IMR-90 (cell line): Measurements from ENCODE around the gene PNMA8C. TPM values are rescaled to one million over a fixed set of nuclear protein-coding genes. Genes with fewer than 3 reads are reported as not detected.

Source experiments
- ATAC-seq: fragments of 200-7000 bp; cut with Tn5 transposase; 2 replicates; pipeline ENCODE4 v1.9.1; 2020; ENCODE audit warnings: low read depth, mild to moderate bottlenecking, moderate library complexity
- BruUV-seq: library from RNA; stranded (reverse); fragments of 400-500 nt; replicated peaks from 2 replicates; lab custom pipeline; 2021; lab: Mats Ljungman, UMichigan
- CTCF ChIA-PET: fragments of 300-600 bp; formaldehyde crosslinking; extraction: SDS; loops from one replicate; lab custom pipeline; 2021; ENCODE audit warnings: antibody characterized with exemption; lab: Yijun Ruan, JAX
- POLR2A ChIA-PET: fragments of 300-600 bp; sonication (Branson Sonifier 250); formaldehyde crosslinking; loops from one replicate; lab custom pipeline; 2022; ENCODE audit warnings: antibody characterized with exemption; ENCODE audit not compliant: unreplicated experiment; lab: Charles Lee
- DNase-seq: peaks from one replicate; pipeline ENCODE4 v3.0.0; 2013
- H2AFZ ChIP-seq: replicated peaks from 2 replicates; pipeline ENCODE3; 2013; ENCODE audit warnings: low read length, mild to moderate bottlenecking; ENCODE audit not compliant: poor library complexity
- H2AK5ac ChIP-seq: 2 replicates; pipeline ENCODE4 v1.6.1; 2013; ENCODE audit warnings: low read depth, low read length, inconsistent platforms
- H2AK9ac ChIP-seq: replicated peaks from 2 replicates; pipeline ENCODE3; 2013; ENCODE audit warnings: mild to moderate bottlenecking, low read depth, low read length, moderate library complexity; ENCODE audit not compliant: poor library complexity
- H2BK120ac ChIP-seq: 2 replicates; pipeline ENCODE4 v1.6.1; 2013; ENCODE audit warnings: low read depth, low read length, inconsistent platforms
- H2BK15ac ChIP-seq: 3 replicates; pipeline ENCODE4 v1.6.1; 2013; ENCODE audit warnings: low read depth, low read length, inconsistent platforms
- H2BK20ac ChIP-seq: 2 replicates; pipeline ENCODE4 v1.6.1; 2013; ENCODE audit warnings: low read depth, mild to moderate bottlenecking, inconsistent platforms, low read length, moderate library complexity
- H2BK5ac ChIP-seq: 2 replicates; pipeline ENCODE4 v1.6.1; 2013; ENCODE audit warnings: mild to moderate bottlenecking, low read depth, low read length, inconsistent platforms; ENCODE audit not compliant: poor library complexity, severe bottlenecking
- H3K14ac ChIP-seq: replicated peaks from 2 replicates; pipeline ENCODE4 v1.6.1; 2013; ENCODE audit warnings: low read depth, low read length, inconsistent platforms
- H3K18ac ChIP-seq: 2 replicates; pipeline ENCODE4 v1.6.1; 2013; ENCODE audit warnings: low read depth, low read length, control low read depth
- H3K23ac ChIP-seq: 2 replicates; pipeline ENCODE4 v1.6.1; 2013; ENCODE audit warnings: low read depth, low read length, inconsistent platforms
- H3K27ac ChIP-seq: 2 replicates; pipeline ENCODE4 v1.5.1; 2013; ENCODE audit warnings: mild to moderate bottlenecking, control low read depth, low read length; ENCODE audit not compliant: insufficient read depth
- H3K27me3 ChIP-seq: 2 replicates; pipeline ENCODE4 v1.6.1; 2013; ENCODE audit warnings: low read length; ENCODE audit not compliant: control insufficient read depth, insufficient read depth
- H3K36me3 ChIP-seq: 2 replicates; pipeline ENCODE4 v1.6.1; 2013; ENCODE audit warnings: low read length, mixed read lengths; ENCODE audit not compliant: control insufficient read depth, insufficient read depth
- H3K4ac ChIP-seq: 2 replicates; pipeline ENCODE4 v1.6.1; 2013; ENCODE audit warnings: low read depth, low read length, inconsistent platforms
- H3K4me1 ChIP-seq: 2 replicates; pipeline ENCODE4 v1.6.1; 2013; ENCODE audit warnings: low read length, mixed read lengths; ENCODE audit not compliant: control insufficient read depth, insufficient read depth
- H3K4me2 ChIP-seq: 2 replicates; pipeline ENCODE4 v1.6.1; 2013; ENCODE audit warnings: low read depth, mild to moderate bottlenecking, control low read depth, low read length, moderate library complexity
- H3K4me3 ChIP-seq: 2 replicates; pipeline ENCODE4 v1.5.1; 2013; ENCODE audit warnings: low read depth, mild to moderate bottlenecking, control low read depth, low read length, moderate library complexity; ENCODE audit not compliant: insufficient read depth
- H3K56ac ChIP-seq: 2 replicates; pipeline ENCODE4 v1.6.1; 2013; ENCODE audit warnings: low read length, inconsistent platforms; ENCODE audit not compliant: insufficient read depth; ENCODE audit errors: extremely low read depth
- H3K79me1 ChIP-seq, 2 experiments: 2 replicates each; pipeline ENCODE4 v1.6.1; 2013; ENCODE audit warnings: low read length in 2 of 2, inconsistent platforms in 1 of 2, low read depth in 1 of 2
- H3K9ac ChIP-seq: 2 replicates; pipeline ENCODE4 v1.6.1; 2013; ENCODE audit warnings: low read depth, low read length, control low read depth
- H3K9me1 ChIP-seq: 2 replicates; pipeline ENCODE4 v1.6.1; 2013; ENCODE audit warnings: low read length, inconsistent platforms; ENCODE audit not compliant: insufficient read depth
- H3K9me3 ChIP-seq: 2 replicates; pipeline ENCODE4 v1.6.1; 2013; ENCODE audit warnings: low read length; ENCODE audit not compliant: control insufficient read depth, insufficient read depth
- H4K20me1 ChIP-seq: 2 replicates; pipeline ENCODE4 v1.6.1; 2013; ENCODE audit warnings: low read length, inconsistent platforms; ENCODE audit not compliant: insufficient read depth
- H4K5ac ChIP-seq: 2 replicates; pipeline ENCODE4 v1.6.1; 2013; ENCODE audit warnings: mild to moderate bottlenecking, low read depth, low read length, control low read depth
- H4K8ac ChIP-seq, 2 experiments: 2 replicates each; pipeline ENCODE4 v1.6.1; 2013; ENCODE audit warnings: low read depth in 2 of 2, low read length in 2 of 2, control low read depth in 1 of 2, inconsistent platforms in 1 of 2
- H4K91ac ChIP-seq: 2 replicates; pipeline ENCODE4 v1.6.1; 2013; ENCODE audit warnings: low read depth, low read length, inconsistent platforms; ENCODE audit not compliant: insufficient read depth
- BHLHE40 ChIP-seq: fragments of 150-350 bp; IDR thresholded peaks from 2 replicates; pipeline ENCODE4 v1.6.1; 2016; ENCODE audit warnings: mild to moderate bottlenecking, low read depth, low read length
- ELK1 ChIP-seq: fragments of 150-350 bp; IDR thresholded peaks from 2 replicates; pipeline ENCODE4 v1.6.1; 2016; ENCODE audit warnings: low read depth, mild to moderate bottlenecking, low read length, moderate library complexity, borderline replicate concordance
- MAZ ChIP-seq: IDR thresholded peaks from 2 replicates; pipeline ENCODE4 v1.6.1; 2012; ENCODE audit warnings: low read depth, mild to moderate bottlenecking, low read length, improper control_type of control experiment, moderate library complexity, borderline replicate concordance
- NFE2L2 ChIP-seq: fragments of 150-350 bp; IDR thresholded peaks from 2 replicates; pipeline ENCODE4 v1.6.1; 2016; ENCODE audit warnings: low read depth, mild to moderate bottlenecking, low read length
- whole genome bisulfite sequencing, 2 experiments: methylation state at CpG; one replicate each; pipeline versions ENCODE4 v1.1.5 to v1.1.7; 2013; ENCODE audit warnings: missing lambda C conversion rate in 2 of 2; ENCODE audit not compliant: insufficient read length in 1 of 2; ENCODE audit errors: extremely low coverage in 2 of 2; 5-methylcytosine and 5-hydroxymethylcytosine counted together
- dilution Hi-C: fragments of 300-500 bp; cut with HindIII; formaldehyde crosslinking; loops from one replicate; pipeline ENCODE4 v1.14.3; 2018; ENCODE audit warnings: low sequenced_read_pairs; ENCODE audit not compliant: unreplicated experiment
- in situ Hi-C: fragments of 300-500 bp; cut with MboI; formaldehyde crosslinking; loops from 3 replicates; pipeline ENCODE4 v1.14.3; 2019; ENCODE audit warnings: low sequenced_read_pairs, inconsistent platforms, mixed read lengths
- intact Hi-C: fragments of 100-400 bp; cut with micrococcal nuclease; formaldehyde crosslinking; loops from 2 replicates; pipeline ENCODE4 v1.10.0; 2022
- polyA plus RNA-seq, 3 experiments: library from polyadenylated mRNA; depleted of rRNA; stranded (reverse); fragments of >200 nt; gene quantifications; 2 replicates each; pipeline ENCODE4 v1.2.3, GENCODE V29; 2012; ENCODE audit warnings: low replicate concordance in 1 of 3
- total RNA-seq: library from RNA; depleted of rRNA; stranded (reverse); fragments of >200 nt; gene quantifications from 2 replicates; pipeline ENCODE4 v1.2.3, GENCODE V29; 2012
- TF ChIP-seq, protein P1 (sequence below): fragments of 150-350 bp; IDR thresholded peaks from 2 replicates; pipeline ENCODE4 v1.6.1; 2017; ENCODE audit warnings: mild to moderate bottlenecking, antibody characterized with exemption, low read length, low read depth
- TF ChIP-seq, protein P2 (sequence below): conservative IDR thresholded peaks from 2 replicates; pipeline ENCODE4 v1.5.1; 2012; ENCODE audit warnings: mild to moderate bottlenecking, low read depth, low read length, improper control_type of control experiment

Gene PNMA8C
- total and polyA plus RNA-seq, 2 of the 4 experiments (the other 2 are of a cell fraction): 0.09 to 0.18 TPM

DNA sequence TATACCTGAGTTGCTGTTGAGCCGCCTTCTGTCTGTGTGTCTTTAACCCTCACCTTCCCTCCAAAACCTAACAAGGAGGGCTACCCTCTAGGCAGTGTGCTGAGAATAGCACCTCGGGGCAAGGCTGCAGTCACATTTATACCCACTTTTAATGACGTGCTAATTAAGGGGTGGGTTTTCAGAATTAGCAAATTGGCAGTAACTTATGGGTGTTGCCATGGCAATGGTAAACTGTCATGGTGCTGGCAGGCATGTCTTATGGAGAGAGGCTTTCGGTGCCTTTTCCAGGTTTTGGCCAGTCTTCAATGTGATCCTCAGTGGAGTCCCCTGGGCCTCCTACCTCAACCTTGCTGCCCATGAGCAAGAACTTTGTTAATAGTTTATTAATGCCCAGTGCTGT lies 43.9 kb upstream of the PNMA8C start:
- Histone ChIP-seq H3K4me2 (no peak overlapping the region), H3K4me3 (no peak overlapping the region), H3K23ac (no peak overlapping the region), H3K4me1 (peaks cover 5% of the 10 kb centered on the region; the same call in 1 of the 2 replicates), H4K5ac (no peak overlapping the region), H3K36me3 (no peaks in the 10 kb centered on the region), H3K9ac (no peak overlapping the region), H2BK20ac (no peak overlapping the region), H2AK5ac (0 out of 2 replicates have a peak overlapping the region, but pooled peaks have one; percentile 9), H3K14ac (no peak overlapping the region), H3K18ac (no peak overlapping the region), H4K8ac (no peak overlapping the region), H3K4ac (no peak overlapping the region), H2BK5ac (no peak overlapping the region), H2AK9ac (no peak overlapping the region), H3K9me1 (peaks cover 13% of the 10 kb centered on the region), H3K27me3 (no peaks in the 10 kb centered on the region), H2AFZ (no peak overlapping the region), H3K27ac (no peak overlapping the region), H2BK15ac (no peak overlapping the region), H2BK120ac (no peak overlapping the region), H4K91ac (no peak overlapping the region), H3K56ac (no peak overlapping the region), H3K79me1 (no peaks in the 10 kb centered on the region), H3K9me3 (no peaks in the 10 kb centered on the region), H4K20me1 (no peaks in the 10 kb centered on the region)
- ChIA-PET POLR2A (no interaction called here), CTCF (no interaction called here)
- no peak for ATAC-seq
- no CpG with 5 or more reads among the region's 4 CpGs for WGBS, 2 experiments
- no peak for DNase-seq
- BruUV-seq: no TSS peak
- in situ Hi-C loops (no loop called here), dilution Hi-C loops (no loop called here), intact Hi-C loops (no loop called here)
- TF ChIP-seq MAZ (no peak), ELK1 (no peak), NFE2L2 (no peak), BHLHE40 (no peak)
- TF ChIP-seq, protein P1, sequence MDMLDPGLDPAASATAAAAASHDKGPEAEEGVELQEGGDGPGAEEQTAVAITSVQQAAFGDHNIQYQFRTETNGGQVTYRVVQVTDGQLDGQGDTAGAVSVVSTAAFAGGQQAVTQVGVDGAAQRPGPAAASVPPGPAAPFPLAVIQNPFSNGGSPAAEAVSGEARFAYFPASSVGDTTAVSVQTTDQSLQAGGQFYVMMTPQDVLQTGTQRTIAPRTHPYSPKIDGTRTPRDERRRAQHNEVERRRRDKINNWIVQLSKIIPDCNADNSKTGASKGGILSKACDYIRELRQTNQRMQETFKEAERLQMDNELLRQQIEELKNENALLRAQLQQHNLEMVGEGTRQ: no peak
- TF ChIP-seq, protein P2, sequence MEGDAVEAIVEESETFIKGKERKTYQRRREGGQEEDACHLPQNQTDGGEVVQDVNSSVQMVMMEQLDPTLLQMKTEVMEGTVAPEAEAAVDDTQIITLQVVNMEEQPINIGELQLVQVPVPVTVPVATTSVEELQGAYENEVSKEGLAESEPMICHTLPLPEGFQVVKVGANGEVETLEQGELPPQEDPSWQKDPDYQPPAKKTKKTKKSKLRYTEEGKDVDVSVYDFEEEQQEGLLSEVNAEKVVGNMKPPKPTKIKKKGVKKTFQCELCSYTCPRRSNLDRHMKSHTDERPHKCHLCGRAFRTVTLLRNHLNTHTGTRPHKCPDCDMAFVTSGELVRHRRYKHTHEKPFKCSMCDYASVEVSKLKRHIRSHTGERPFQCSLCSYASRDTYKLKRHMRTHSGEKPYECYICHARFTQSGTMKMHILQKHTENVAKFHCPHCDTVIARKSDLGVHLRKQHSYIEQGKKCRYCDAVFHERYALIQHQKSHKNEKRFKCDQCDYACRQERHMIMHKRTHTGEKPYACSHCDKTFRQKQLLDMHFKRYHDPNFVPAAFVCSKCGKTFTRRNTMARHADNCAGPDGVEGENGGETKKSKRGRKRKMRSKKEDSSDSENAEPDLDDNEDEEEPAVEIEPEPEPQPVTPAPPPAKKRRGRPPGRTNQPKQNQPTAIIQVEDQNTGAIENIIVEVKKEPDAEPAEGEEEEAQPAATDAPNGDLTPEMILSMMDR: no peak
